Neural progenitor cell (in vitro differentiated cells): ENCODE results near the gene GAS2. TPM values are rescaled to one million over a fixed set of nuclear protein-coding genes. Genes with fewer than 3 reads are reported as not detected.

Experiments used
- DNase-seq: peaks from one replicate; pipeline ENCODE4 v3.0.0-alpha.2; 2016; ENCODE audit warnings: low spot score
- H2AFZ ChIP-seq: fragments of 200-600 bp; sonication (generic); replicated peaks from 2 replicates; pipeline ENCODE4 v1.6.1; 2016; ENCODE audit warnings: antibody characterized with exemption
- H3F3A ChIP-seq: fragments of 200-600 bp; sonication (generic); 2 replicates; pipeline ENCODE4 v1.6.1; 2016; ENCODE audit warnings: antibody characterized with exemption, low read depth
- H3K27ac ChIP-seq: fragments of 200-600 bp; sonication (generic); 2 replicates; pipeline ENCODE4 v1.5.1; 2016; ENCODE audit warnings: mild to moderate bottlenecking
- H3K27me3 ChIP-seq: fragments of 200-600 bp; sonication (generic); 2 replicates; pipeline ENCODE4 v1.6.1; 2016; ENCODE audit warnings: mild to moderate bottlenecking, moderate library complexity
- H3K36me3 ChIP-seq: fragments of 200-600 bp; sonication (generic); 2 replicates; pipeline ENCODE4 v1.5.1; 2016
- H3K4me1 ChIP-seq: fragments of 200-600 bp; sonication (generic); 2 replicates; pipeline ENCODE4 v1.6.1; 2016; ENCODE audit warnings: mixed run types
- H3K4me2 ChIP-seq: fragments of 200-600 bp; sonication (generic); 2 replicates; pipeline ENCODE4 v1.6.1; 2016
- H3K4me3 ChIP-seq: fragments of 200-600 bp; sonication (generic); 2 replicates; pipeline ENCODE4 v1.5.1; 2016
- H3K79me2 ChIP-seq: fragments of 200-600 bp; sonication (generic); 2 replicates; pipeline ENCODE4 v1.6.1; 2016; ENCODE audit warnings: low read depth
- H3K9ac ChIP-seq: fragments of 200-600 bp; sonication (generic); 2 replicates; pipeline ENCODE4 v1.6.1; 2016
- H3K9me3 ChIP-seq: fragments of 200-600 bp; sonication (generic); 2 replicates; pipeline ENCODE4 v1.5.1; 2016; ENCODE audit warnings: low read depth
- H4K20me1 ChIP-seq: fragments of 200-600 bp; sonication (generic); 2 replicates; pipeline ENCODE4 v1.6.1; 2016; ENCODE audit warnings: low read depth
- H3K27ac Mint-ChIP-seq: 3 replicates; pipeline ENCODE4 v1.8.0; 2021; ENCODE audit warnings: mixed read lengths
- H3K27me3 Mint-ChIP-seq: 2 replicates; pipeline ENCODE4 v1.8.0; 2022; ENCODE audit warnings: low read depth, mild to moderate bottlenecking, inconsistent platforms, moderate library complexity, mixed read lengths; ENCODE audit not compliant: insufficient read depth
- H3K36me3 Mint-ChIP-seq: 3 replicates; pipeline ENCODE4 v1.8.0; 2021; ENCODE audit warnings: mixed read lengths
- H3K4me1 Mint-ChIP-seq: 3 replicates; pipeline ENCODE4 v1.8.0; 2021; ENCODE audit warnings: mixed read lengths
- H3K4me3 Mint-ChIP-seq: 3 replicates; pipeline ENCODE4 v1.8.0; 2021; ENCODE audit warnings: mild to moderate bottlenecking, moderate library complexity, mixed read lengths
- H3K9me3 Mint-ChIP-seq: 3 replicates; pipeline ENCODE4 v1.8.0; 2020; ENCODE audit warnings: mixed read lengths
- EZH2 ChIP-seq: fragments of 200-600 bp; sonication (generic); IDR thresholded peaks from 2 replicates; pipeline ENCODE4 v1.6.1; 2017; ENCODE audit warnings: antibody characterized with exemption, mild to moderate bottlenecking, moderate library complexity
- EZH2phosphoT487 ChIP-seq: fragments of 200-600 bp; sonication (generic); IDR thresholded peaks from 2 replicates; pipeline ENCODE4 v1.6.1; 2017; ENCODE audit warnings: antibody characterized with exemption
- total RNA-seq: library from RNA; depleted of rRNA; stranded (reverse); fragments of >200 nt; gene quantifications from 2 replicates; pipeline ENCODE4 v1.2.3, GENCODE V29; 2015; ENCODE audit warnings: low replicate concordance
- TF ChIP-seq, protein P1 (sequence below): fragments of 200-600 bp; sonication (generic); IDR thresholded peaks from 2 replicates; pipeline ENCODE4 v1.5.1; 2017; ENCODE audit warnings: antibody characterized with exemption, mild to moderate bottlenecking

GAS2 gene
- total RNA-seq, 1 donor from 2014 or later: 6.4 TPM

- no peak for DNase-seq
- Histone ChIP-seq H3K36me3 (no peaks in the 10 kb centered on the region), H3K4me2 (no peak overlapping the region), H3K9me3 (no peaks in the 10 kb centered on the region), H3K27ac (no peak overlapping the region), H2AFZ (no peak overlapping the region), H3K4me1 (no peaks in the 10 kb centered on the region), H3F3A (no peaks in the 10 kb centered on the region), H4K20me1 (no peaks in the 10 kb centered on the region), H3K4me3 (no peak overlapping the region), H3K9ac (no peak overlapping the region), H3K27me3 (no peaks in the 10 kb centered on the region), H3K79me2 (no peaks in the 10 kb centered on the region)
- Mint-ChIP-seq H3K36me3 (no peaks in the 10 kb centered on the region), H3K4me3 (no peak overlapping the region), H3K27ac (no peak overlapping the region), H3K9me3 (no peaks in the 10 kb centered on the region), H3K27me3 (no peaks in the 10 kb centered on the region), H3K4me1 (peaks cover 13% of the 10 kb centered on the region)
- no peak for TF ChIP-seq EZH2
- no peak for TF ChIP-seq EZH2phosphoT487
- TF ChIP-seq, protein P1, sequence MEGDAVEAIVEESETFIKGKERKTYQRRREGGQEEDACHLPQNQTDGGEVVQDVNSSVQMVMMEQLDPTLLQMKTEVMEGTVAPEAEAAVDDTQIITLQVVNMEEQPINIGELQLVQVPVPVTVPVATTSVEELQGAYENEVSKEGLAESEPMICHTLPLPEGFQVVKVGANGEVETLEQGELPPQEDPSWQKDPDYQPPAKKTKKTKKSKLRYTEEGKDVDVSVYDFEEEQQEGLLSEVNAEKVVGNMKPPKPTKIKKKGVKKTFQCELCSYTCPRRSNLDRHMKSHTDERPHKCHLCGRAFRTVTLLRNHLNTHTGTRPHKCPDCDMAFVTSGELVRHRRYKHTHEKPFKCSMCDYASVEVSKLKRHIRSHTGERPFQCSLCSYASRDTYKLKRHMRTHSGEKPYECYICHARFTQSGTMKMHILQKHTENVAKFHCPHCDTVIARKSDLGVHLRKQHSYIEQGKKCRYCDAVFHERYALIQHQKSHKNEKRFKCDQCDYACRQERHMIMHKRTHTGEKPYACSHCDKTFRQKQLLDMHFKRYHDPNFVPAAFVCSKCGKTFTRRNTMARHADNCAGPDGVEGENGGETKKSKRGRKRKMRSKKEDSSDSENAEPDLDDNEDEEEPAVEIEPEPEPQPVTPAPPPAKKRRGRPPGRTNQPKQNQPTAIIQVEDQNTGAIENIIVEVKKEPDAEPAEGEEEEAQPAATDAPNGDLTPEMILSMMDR: no peak
Measured at GRCh38 chr11:22761066-22761465, 94.7 kb downstream of the GAS2 start.

DNA sequence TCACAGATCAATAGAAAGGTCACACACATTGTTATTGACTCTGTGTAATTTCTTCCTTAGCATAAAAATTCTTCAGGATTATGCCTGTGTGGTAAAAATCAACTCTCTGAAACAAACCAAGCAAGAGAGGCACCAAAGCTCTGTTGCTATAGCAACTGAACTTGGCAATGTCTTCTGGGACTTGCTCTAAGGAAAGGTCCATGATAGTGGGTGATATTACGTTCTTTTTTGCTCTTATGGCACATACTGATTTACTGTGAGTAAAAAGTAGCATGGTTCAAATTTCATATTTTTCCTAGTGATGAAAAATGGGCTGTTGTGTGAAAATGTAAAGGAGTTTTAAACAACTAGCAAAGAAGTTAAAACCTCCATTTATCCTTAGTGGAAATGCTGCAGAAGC is 96.8 kb downstream of the GAS2 start:
- Histone ChIP-seq H2AFZ (no peak overlapping the region), H3F3A (no peaks in the 10 kb centered on the region), H4K20me1 (no peaks in the 10 kb centered on the region), H3K36me3 (no peaks in the 10 kb centered on the region), H3K4me3 (no peak overlapping the region), H3K79me2 (no peaks in the 10 kb centered on the region), H3K27me3 (no peaks in the 10 kb centered on the region), H3K4me1 (no peaks in the 10 kb centered on the region), H3K9me3 (no peaks in the 10 kb centered on the region), H3K4me2 (no peak overlapping the region), H3K27ac (no peak overlapping the region), H3K9ac (no peak overlapping the region)
- TF ChIP-seq EZH2 (no peak), EZH2phosphoT487 (no peak)
- TF ChIP-seq, protein P1: no peak
- Mint-ChIP-seq H3K27ac (no peak overlapping the region), H3K9me3 (no peaks in the 10 kb centered on the region), H3K36me3 (no peaks in the 10 kb centered on the region), H3K4me1 (peaks cover 10% of the 10 kb centered on the region), H3K4me3 (no peak overlapping the region), H3K27me3 (no peaks in the 10 kb centered on the region)
- DNase-seq: no peak

DNA sequence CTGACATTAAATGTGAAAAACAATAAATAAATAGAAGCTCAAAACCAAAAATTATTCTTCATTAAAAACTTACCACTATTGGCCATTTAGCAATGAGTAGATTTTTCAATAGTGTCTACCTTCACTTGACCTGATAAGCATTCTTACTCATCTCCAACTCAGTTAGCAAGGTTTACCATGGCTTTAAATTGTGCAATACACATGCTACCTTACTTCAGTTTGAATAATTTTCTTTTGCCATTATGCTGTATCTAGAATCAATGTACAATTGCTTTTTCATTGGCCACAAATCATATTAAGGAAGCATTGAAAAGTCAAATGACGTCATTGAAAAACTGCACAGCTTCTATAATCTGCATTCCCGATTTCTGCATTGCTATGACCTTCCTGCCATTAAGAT is 98.3 kb downstream of the GAS2 start:
- H3K27ac Mint-ChIP-seq: no peak overlapping the region

GRCh38 chr11:22768281-22768680 is 101.9 kb downstream of the GAS2 start:
- no peaks in the 10 kb centered on the region for H4K20me1 ChIP-seq
- no peak overlapping the region for H3K4me2 ChIP-seq
- no peaks in the 10 kb centered on the region for H3K4me1 ChIP-seq
- no peaks in the 10 kb centered on the region for H3K79me2 ChIP-seq
- no peak overlapping the region for H2AFZ ChIP-seq
- H3K27me3 ChIP-seq: no peaks in the 10 kb centered on the region
- no peak for DNase-seq
- H3K27me3 Mint-ChIP-seq: no peaks in the 10 kb centered on the region
- H3K36me3 Mint-ChIP-seq: no peaks in the 10 kb centered on the region
- no peak overlapping the region for H3K4me3 ChIP-seq
- no peak overlapping the region for H3K27ac ChIP-seq
- no peaks in the 10 kb centered on the region for H3K9me3 ChIP-seq
- no peak overlapping the region for H3K27ac Mint-ChIP-seq
- H3K9ac ChIP-seq: no peak overlapping the region
- no peaks in the 10 kb centered on the region for H3F3A ChIP-seq
- no peaks in the 10 kb centered on the region for H3K36me3 ChIP-seq
- no peaks in the 10 kb centered on the region for H3K9me3 Mint-ChIP-seq
- TF ChIP-seq EZH2phosphoT487: no peak
- TF ChIP-seq, protein P1: no peak
- TF ChIP-seq EZH2: no peak
- H3K4me3 Mint-ChIP-seq: no peak overlapping the region
- H3K4me1 Mint-ChIP-seq: peaks cover 4% of the 10 kb centered on the region

More for the DNA sequence above, 98.3 kb downstream of the GAS2 start:
- Histone ChIP-seq H3K9me3 (no peaks in the 10 kb centered on the region), H3K9ac (no peak overlapping the region), H3F3A (no peaks in the 10 kb centered on the region), H3K4me3 (no peak overlapping the region), H3K27ac (no peak overlapping the region), H2AFZ (no peak overlapping the region), H3K4me1 (no peaks in the 10 kb centered on the region), H3K79me2 (no peaks in the 10 kb centered on the region), H3K27me3 (no peaks in the 10 kb centered on the region), H3K36me3 (no peaks in the 10 kb centered on the region), H4K20me1 (no peaks in the 10 kb centered on the region), H3K4me2 (no peak overlapping the region)
- no peaks in the 10 kb centered on the region for H3K36me3 Mint-ChIP-seq
- no peaks in the 10 kb centered on the region for H3K9me3 Mint-ChIP-seq
- H3K4me1 Mint-ChIP-seq: peaks cover 10% of the 10 kb centered on the region
- TF ChIP-seq EZH2: no peak
- no peak overlapping the region for H3K4me3 Mint-ChIP-seq
- DNase-seq: no peak
- H3K27me3 Mint-ChIP-seq: no peaks in the 10 kb centered on the region
